ENCODE data around the gene DHH.

- TF ChIP-seq, protein P1, sequence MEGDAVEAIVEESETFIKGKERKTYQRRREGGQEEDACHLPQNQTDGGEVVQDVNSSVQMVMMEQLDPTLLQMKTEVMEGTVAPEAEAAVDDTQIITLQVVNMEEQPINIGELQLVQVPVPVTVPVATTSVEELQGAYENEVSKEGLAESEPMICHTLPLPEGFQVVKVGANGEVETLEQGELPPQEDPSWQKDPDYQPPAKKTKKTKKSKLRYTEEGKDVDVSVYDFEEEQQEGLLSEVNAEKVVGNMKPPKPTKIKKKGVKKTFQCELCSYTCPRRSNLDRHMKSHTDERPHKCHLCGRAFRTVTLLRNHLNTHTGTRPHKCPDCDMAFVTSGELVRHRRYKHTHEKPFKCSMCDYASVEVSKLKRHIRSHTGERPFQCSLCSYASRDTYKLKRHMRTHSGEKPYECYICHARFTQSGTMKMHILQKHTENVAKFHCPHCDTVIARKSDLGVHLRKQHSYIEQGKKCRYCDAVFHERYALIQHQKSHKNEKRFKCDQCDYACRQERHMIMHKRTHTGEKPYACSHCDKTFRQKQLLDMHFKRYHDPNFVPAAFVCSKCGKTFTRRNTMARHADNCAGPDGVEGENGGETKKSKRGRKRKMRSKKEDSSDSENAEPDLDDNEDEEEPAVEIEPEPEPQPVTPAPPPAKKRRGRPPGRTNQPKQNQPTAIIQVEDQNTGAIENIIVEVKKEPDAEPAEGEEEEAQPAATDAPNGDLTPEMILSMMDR (IDR thresholded peaks at IDR 0.05) = no peak
- TF ChIP-seq POLR2A (IDR thresholded peaks at IDR 0.05) = no peak
Measured at GRCh38 chr12:49041036-49041880, 53.3 kb downstream of the DHH start.
